ENCODE results near the gene SRPK1.

- TF ChIP-seq, protein P1, sequence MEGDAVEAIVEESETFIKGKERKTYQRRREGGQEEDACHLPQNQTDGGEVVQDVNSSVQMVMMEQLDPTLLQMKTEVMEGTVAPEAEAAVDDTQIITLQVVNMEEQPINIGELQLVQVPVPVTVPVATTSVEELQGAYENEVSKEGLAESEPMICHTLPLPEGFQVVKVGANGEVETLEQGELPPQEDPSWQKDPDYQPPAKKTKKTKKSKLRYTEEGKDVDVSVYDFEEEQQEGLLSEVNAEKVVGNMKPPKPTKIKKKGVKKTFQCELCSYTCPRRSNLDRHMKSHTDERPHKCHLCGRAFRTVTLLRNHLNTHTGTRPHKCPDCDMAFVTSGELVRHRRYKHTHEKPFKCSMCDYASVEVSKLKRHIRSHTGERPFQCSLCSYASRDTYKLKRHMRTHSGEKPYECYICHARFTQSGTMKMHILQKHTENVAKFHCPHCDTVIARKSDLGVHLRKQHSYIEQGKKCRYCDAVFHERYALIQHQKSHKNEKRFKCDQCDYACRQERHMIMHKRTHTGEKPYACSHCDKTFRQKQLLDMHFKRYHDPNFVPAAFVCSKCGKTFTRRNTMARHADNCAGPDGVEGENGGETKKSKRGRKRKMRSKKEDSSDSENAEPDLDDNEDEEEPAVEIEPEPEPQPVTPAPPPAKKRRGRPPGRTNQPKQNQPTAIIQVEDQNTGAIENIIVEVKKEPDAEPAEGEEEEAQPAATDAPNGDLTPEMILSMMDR (conservative IDR thresholded peaks at IDR 0.05; ENCODE audit: low read length) = no peak
- no peak for TF ChIP-seq EZH2phosphoT487 (IDR thresholded peaks at IDR 0.05; ENCODE audit: borderline replicate concordance, low read depth, low read length)
Measured at GRCh38 chr6:35831257-35832007, 89.5 kb downstream of the SRPK1 start.

Measured in OCI-LY7 (cell line).